Mucosa of stomach (tissue), 1 donor: ENCODE data around the gene SPRY4.
"Not testable (repeated sequence)": the region's sequence is repeated elsewhere in the genome, so short reads cannot be mapped to it uniquely, and the experiment has no call there.

Source experiments
- H3K27me3 ChIP-seq: one replicate; pipeline ENCODE4 v1.7.0; 2013; ENCODE audit warnings: mild to moderate bottlenecking, low read length; ENCODE audit not compliant: control insufficient read depth, insufficient read depth
- H3K36me3 ChIP-seq: one replicate; pipeline ENCODE4 v1.7.0; 2013; ENCODE audit warnings: low read length; ENCODE audit not compliant: control insufficient read depth, insufficient read depth
- H3K4me1 ChIP-seq: one replicate; pipeline ENCODE4 v1.7.0; 2013; ENCODE audit warnings: mild to moderate bottlenecking, low read length; ENCODE audit not compliant: control insufficient read depth, insufficient read depth
- H3K4me3 ChIP-seq: one replicate; pipeline ENCODE4 v1.7.0; 2013; ENCODE audit warnings: low read length
- H3K9ac ChIP-seq: one replicate; pipeline ENCODE4 v1.7.0; 2013; ENCODE audit warnings: mild to moderate bottlenecking, low read length, moderate library complexity
- H3K9me3 ChIP-seq: one replicate; pipeline ENCODE4 v1.7.0; 2013; ENCODE audit warnings: mild to moderate bottlenecking, low read length, moderate library complexity; ENCODE audit not compliant: control insufficient read depth
- donor health status: Pancreatic carcinoma.

SPRY4 gene

GRCh38 chr5:142324871-142325724 lies at the start of gene SPRY4:
Gene SPRY4 (minus strand): TSS chr5:142325021. CDS start chr5:142315108, 9,913 bp downstream.
- no peaks in the 10 kb centered on the region for H3K36me3 ChIP-seq
- H3K9me3 ChIP-seq: no peaks in the 10 kb centered on the region
- H3K27me3 ChIP-seq: no peaks in the 10 kb centered on the region
- peak within 1 kb of the TSS; percentile 83 for H3K9ac ChIP-seq
- H3K4me3 ChIP-seq: peak within 1 kb of the TSS; percentile 67
- peaks cover 44% of the 10 kb centered on the region for H3K4me1 ChIP-seq

GRCh38 chr5:142368529-142368928 lies 43.7 kb upstream of the SPRY4 start:
- no peaks in the 10 kb centered on the region for H3K36me3 ChIP-seq
- no peaks in the 10 kb centered on the region for H3K9me3 ChIP-seq
- no peak overlapping the region for H3K9ac ChIP-seq
- H3K27me3 ChIP-seq: no peaks in the 10 kb centered on the region
- no peaks in the 10 kb centered on the region for H3K4me1 ChIP-seq
- H3K4me3 ChIP-seq: no peak overlapping the region

- Histone ChIP-seq H3K27me3 (no peaks in the 10 kb centered on the region), H3K36me3 (no peaks in the 10 kb centered on the region), H3K9me3 (no peaks in the 10 kb centered on the region), H3K4me3 (no peak overlapping the region), H3K4me1 (peaks cover 10% of the 10 kb centered on the region), H3K9ac (no peak overlapping the region)
Measured at GRCh38 chr5:142366007-142366406, 41.2 kb upstream of the SPRY4 start.

- Histone ChIP-seq H3K27me3 (no peaks in the 10 kb centered on the region), H3K9ac (no peak overlapping the region), H3K4me1 (peaks cover 24% of the 10 kb centered on the region), H3K4me3 (no peak overlapping the region), H3K9me3 (no peaks in the 10 kb centered on the region), H3K36me3 (no peaks in the 10 kb centered on the region)
Measured at GRCh38 chr5:142364251-142365145, 39.7 kb upstream of the SPRY4 start.

GRCh38 chr5:142363619-142363963 lies 38.8 kb upstream of the SPRY4 start:
- H3K9ac ChIP-seq: no peak overlapping the region
- H3K4me1 ChIP-seq: peaks cover 24% of the 10 kb centered on the region
- H3K27me3 ChIP-seq: no peaks in the 10 kb centered on the region
- no peaks in the 10 kb centered on the region for H3K36me3 ChIP-seq
- H3K4me3 ChIP-seq: no peak overlapping the region
- no peaks in the 10 kb centered on the region for H3K9me3 ChIP-seq

GRCh38 chr5:142362193-142362592 lies 37.4 kb upstream of the SPRY4 start:
- not testable (repeated sequence) for H3K9me3 ChIP-seq
- H3K4me1 ChIP-seq: peaks cover 33% of the 10 kb centered on the region

GRCh38 chr5:142360607-142361120 lies 35.8 kb upstream of the SPRY4 start:
- no peaks in the 10 kb centered on the region for H3K36me3 ChIP-seq
- H3K4me1 ChIP-seq: peaks cover 38% of the 10 kb centered on the region
- H3K9me3 ChIP-seq: no peaks in the 10 kb centered on the region
- H3K27me3 ChIP-seq: peaks cover 6% of the 10 kb centered on the region
- peak overlapping the region; percentile 14 for H3K9ac ChIP-seq
- no peak overlapping the region for H3K4me3 ChIP-seq

More at GRCh38 chr5:142362193-142362592, 37.4 kb upstream of the SPRY4 start:
- not testable (repeated sequence) for H3K27me3 ChIP-seq, H3K4me3 ChIP-seq, H3K9ac ChIP-seq, H3K36me3 ChIP-seq

GRCh38 chr5:142360051-142360498 lies 35.3 kb upstream of the SPRY4 start:
- H3K4me3 ChIP-seq: no peak overlapping the region
- no peaks in the 10 kb centered on the region for H3K9me3 ChIP-seq
- peaks cover 38% of the 10 kb centered on the region for H3K4me1 ChIP-seq
- peak overlapping the region; percentile 14 for H3K9ac ChIP-seq
- H3K36me3 ChIP-seq: no peaks in the 10 kb centered on the region
- H3K27me3 ChIP-seq: peaks cover 6% of the 10 kb centered on the region

- Histone ChIP-seq H3K4me1 (peaks cover 38% of the 10 kb centered on the region), H3K9me3 (no peaks in the 10 kb centered on the region), H3K36me3 (no peaks in the 10 kb centered on the region), H3K9ac (no peak overlapping the region), H3K27me3 (peaks cover 6% of the 10 kb centered on the region), H3K4me3 (no peak overlapping the region)
Measured at GRCh38 chr5:142358648-142359047, 33.8 kb upstream of the SPRY4 start.

GRCh38 chr5:142358121-142358520 lies 33.3 kb upstream of the SPRY4 start:
- H3K36me3 ChIP-seq: no peaks in the 10 kb centered on the region
- H3K4me3 ChIP-seq: peak overlapping the region; percentile 38
- H3K9me3 ChIP-seq: no peaks in the 10 kb centered on the region
- peaks cover 6% of the 10 kb centered on the region for H3K27me3 ChIP-seq
- H3K9ac ChIP-seq: peak overlapping the region; percentile 83
- peaks cover 38% of the 10 kb centered on the region for H3K4me1 ChIP-seq

GRCh38 chr5:142357469-142358090 lies 32.8 kb upstream of the SPRY4 start:
- Histone ChIP-seq H3K4me1 (peaks cover 33% of the 10 kb centered on the region), H3K9ac (peak overlapping the region; percentile 83), H3K36me3 (no peaks in the 10 kb centered on the region), H3K27me3 (peaks cover 6% of the 10 kb centered on the region), H3K9me3 (no peaks in the 10 kb centered on the region), H3K4me3 (peak overlapping the region; percentile 38)
